NCI-H510A treated with DMSO at 0.1 percent for 48 hours (cell line): ENCODE measurements around the gene HCN1.
"Not testable (repeated sequence)": the region's sequence is repeated elsewhere in the genome, so short reads cannot be mapped to it uniquely, and the experiment has no call there.

ENCODE experiments used
- DNase-seq: peaks from one replicate; lab custom pipeline; 2025; lab: John Stamatoyannopoulos, UW

HCN1 gene

GRCh38 chr5:45617859-45618416, 78.2 kb downstream of the HCN1 start:
- no peak for DNase-seq

DNA sequence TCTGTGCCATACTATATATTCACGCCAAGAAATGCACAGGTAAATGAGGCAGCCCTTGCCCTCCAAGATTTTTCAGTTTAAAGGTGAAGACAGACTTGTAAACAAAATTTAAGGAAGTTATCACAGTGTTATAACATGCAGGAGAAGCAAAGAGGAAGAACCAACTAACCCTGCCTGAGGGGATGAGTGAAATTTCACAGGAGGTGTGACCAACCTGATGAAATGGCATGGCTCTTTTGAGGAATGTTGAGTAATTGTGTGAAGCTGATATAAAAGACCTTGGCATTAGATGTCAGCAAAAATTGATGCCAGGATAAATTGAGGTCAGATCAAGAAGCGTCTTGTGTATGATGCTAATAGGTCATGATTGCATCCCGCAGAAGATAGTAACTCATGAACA, 86.5 kb downstream of the HCN1 start:
- DNase-seq = no peak

DNA sequence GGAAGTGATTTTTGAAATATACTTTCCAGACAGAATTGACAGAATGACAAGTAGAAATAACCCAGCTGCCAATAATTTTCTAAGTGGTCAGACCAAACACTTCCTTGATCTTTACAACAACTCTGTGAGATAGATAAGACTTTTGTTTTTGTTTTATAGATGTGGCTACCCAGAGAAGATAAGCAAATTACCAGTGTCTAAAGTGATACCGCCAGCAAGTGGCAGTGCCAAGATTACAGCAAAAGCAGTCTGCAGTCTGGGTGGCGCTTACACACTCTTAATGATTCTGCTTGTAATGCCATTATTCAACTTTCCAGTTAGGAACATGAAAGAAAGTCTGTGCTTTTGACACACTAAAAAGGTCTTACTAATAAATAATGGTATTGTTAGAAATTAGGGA, 92.1 kb downstream of the HCN1 start:
- no peak for DNase-seq

DNA sequence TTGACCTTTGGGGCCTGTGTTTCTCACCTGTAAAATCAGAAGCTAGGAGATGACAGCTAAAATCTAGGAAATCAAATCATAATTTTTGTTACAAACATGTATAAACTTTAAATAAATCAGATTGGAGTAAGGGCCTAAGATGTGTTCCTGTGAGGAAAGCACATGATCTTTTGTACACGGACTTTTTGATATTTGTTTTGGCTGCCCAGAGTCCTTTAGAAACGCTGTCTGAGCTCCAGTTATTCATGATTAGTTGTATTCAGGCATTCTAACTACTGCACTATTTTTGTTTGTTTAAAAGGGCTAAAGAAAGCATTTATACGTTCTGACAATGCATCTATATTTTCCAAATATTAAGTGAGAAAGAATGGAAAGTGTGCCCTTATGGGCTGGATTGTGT, 94.8 kb downstream of the HCN1 start:
- no peak for DNase-seq

GRCh38 chr5:45596320-45596719, 99.9 kb downstream of the HCN1 start:
- DNase-seq = no peak

DNA sequence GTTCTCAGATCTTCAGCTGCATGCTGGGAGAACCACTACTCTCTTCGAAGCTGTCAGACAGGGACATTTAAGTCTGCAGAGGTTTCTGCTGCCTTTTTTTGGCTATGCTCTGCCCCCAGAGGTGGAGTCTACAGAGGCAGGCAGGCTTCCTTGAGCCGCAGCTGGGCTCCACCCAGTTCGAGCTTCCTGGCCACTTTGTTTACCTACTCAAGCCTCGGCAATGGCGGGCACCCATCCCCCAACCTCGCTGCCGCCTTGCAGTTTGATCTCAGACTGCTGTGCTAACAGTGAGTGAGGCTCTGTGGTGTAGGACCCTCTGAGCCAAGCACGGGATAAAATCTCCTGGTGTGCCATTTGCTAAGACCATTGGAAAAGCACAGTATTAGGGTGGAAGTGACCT, 110.2 kb downstream of the HCN1 start:
- DNase-seq = not testable (repeated sequence)

DNA sequence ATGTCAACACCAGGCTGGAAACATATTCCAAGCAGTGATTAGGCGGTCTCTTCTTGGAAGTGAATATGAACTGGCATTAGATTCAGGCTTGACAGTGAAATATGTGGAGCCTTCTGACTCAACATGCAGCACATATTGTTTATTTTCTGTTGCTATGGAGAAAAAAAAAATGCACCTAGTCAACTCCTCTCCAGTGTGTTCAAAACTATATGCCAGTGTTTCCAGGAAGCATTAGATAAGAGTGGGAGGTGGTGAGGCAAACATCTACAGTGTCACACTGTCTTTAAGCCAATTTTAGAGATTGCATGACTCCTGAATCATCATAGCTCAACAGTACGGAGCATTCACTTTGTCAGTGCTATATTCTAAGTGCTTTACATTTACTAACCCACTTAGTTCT, 117.9 kb downstream of the HCN1 start:
- no peak for DNase-seq

GRCh38 chr5:45568813-45569212, 127.4 kb downstream of the HCN1 start:
- DNase-seq = no peak

DNA sequence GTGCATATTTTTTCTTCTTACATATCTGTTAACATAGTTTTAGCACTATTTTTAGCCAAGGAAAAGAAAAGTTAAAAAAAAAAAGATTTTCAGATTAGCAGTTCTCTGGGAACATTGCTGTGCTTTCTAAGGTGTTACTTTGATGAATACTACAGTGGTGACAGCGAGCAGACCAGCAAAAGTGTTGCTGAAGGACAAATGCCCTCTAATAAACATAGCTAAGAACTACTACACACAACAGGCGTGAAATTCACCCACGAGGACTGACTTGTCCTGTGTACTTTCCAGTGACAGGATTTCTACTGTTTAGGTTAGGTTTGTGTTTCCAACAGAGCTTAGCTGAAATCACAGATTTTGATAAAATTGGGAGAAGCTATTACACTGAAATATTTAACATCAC, 153.8 kb downstream of the HCN1 start:
- no peak for DNase-seq

GRCh38 chr5:45533663-45534062, 162.5 kb downstream of the HCN1 start:
- DNase-seq = no peak

- no peak for DNase-seq
These were observed 163.2 kb downstream of the HCN1 start for GRCh38 chr5:45532826-45533624.

GRCh38 chr5:45521067-45521466, 175.1 kb downstream of the HCN1 start:
- DNase-seq = no peak

DNA sequence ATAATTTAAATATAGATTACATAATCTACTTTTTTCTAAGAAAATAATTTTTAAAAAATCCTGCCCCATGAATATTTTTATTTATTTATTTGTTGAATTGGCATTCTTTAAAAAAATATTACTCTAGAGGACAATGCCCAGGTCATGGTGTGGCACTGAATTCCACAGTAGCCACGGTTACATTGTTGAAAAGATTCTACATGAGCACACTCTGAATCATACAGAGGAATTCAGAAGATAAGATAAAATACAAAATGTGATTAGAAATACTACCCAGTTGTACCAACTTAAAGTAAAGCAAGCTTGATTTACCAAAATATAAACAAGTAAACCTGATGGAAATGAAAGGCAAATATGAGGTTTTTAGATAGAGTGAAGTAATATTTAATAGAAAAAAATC, 183.7 kb downstream of the HCN1 start:
- no peak for DNase-seq

GRCh38 chr5:45509371-45509770, 186.8 kb downstream of the HCN1 start:
- no peak for DNase-seq

DNA sequence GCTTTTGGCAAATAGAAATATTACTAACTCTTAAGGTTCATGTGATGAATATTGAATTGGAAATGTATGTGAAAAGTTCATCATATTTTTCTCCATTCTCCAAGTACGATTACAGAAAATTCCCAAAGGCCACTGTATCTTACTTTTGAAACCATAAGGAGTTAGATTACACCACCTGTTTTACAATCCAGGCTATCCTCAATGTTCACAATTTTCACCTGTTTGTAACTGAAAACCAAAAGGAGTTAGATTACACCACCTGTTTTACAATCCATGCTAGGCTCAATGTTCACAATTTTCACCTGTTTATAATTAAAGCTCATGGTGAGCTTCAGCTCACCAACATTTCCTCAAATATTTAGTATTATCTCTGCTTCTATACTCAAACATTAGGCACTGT, 188.0 kb downstream of the HCN1 start:
- DNase-seq = no peak

DNA sequence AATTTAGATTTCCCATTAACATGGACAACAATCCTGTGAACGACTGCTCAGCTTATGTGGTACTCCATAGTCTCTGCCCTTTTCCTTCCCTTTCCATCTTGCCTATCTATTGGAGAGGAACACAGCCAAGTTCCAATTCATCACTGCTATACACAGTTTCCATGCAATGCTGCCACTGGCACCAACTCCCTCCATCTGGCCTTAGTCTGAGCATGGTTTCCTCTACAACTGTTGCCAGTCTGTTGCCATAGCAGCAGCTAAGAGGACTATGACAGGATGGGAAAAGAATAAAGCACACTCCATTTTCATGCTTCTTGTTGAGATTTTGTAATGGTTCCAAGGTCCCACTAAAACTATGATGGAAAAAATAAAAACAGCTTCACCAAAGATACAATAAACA, 189.0 kb downstream of the HCN1 start:
- DNase-seq = no peak

DNA sequence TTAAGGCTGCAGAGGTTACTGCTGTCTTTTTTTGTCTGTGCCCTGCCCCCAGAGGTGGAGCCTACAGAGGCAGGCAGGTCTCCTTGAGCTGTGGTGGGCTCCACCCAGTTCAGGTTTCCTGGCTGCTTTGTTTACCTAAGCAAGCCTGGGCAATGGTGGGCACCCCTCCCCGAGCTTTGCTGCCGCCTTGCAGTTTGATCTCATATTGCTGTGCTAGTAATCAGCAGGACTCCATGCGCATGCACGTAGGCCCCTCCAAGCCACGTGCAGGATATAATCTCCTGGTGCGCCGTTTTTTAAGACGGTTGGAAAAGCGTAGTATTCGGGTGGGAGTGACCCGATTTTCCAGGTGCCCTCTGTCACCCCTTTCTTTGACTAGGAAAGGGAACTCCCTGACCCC, 197.2 kb downstream of the HCN1 start:
- DNase-seq = not testable (repeated sequence)

GRCh38 chr5:45491368-45491767, 204.8 kb downstream of the HCN1 start:
- no peak for DNase-seq

DNA sequence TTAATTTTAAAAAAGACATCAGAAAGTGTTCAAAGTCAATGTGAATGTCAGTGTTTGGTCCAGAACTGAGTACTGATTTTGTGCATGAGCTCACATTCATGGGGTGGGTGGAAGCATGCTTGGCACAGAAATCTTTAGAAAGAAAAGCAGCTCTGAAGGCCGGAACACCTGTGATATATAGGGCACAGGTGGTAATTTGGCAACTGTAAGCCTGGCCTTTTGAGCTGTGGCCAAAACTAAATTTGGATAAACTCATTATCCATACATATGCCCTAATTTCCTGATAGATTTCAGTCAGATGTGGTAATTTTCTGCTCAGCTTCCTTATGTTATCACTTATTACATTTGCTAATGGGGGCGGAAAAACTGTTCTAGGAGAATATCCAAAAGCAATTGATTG, 211.4 kb downstream of the HCN1 start:
- DNase-seq = no peak

DNA sequence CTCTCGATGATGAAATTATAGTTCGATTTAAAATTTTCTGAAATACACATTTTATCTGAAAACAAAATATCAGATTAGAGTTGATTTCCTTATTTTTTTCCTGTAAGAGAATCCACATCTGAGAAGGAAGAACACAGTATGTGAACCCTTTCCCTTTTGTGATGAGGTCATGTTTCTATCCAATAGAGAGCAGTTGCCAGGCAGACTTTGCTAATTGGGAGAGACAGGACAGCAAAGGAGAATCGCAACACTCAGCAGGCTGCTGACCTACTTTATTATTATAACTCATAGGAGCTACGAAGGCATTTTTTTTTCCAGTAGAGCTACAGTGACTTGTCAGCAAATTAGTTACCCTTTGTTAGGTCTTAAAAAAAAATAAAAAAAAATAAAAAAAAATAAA, 242.1 kb downstream of the HCN1 start:
- peak; percentile 23 for DNase-seq

- DNase-seq = not testable (repeated sequence)
These were observed 251.3 kb downstream of the HCN1 start for GRCh38 chr5:45444856-45445255.

GRCh38 chr5:45440466-45440865, 255.7 kb downstream of the HCN1 start:
- DNase-seq = no peak

GRCh38 chr5:45437752-45438151, 258.4 kb downstream of the HCN1 start:
- no peak for DNase-seq
